Choroid plexus epithelial cell (primary cell): ENCODE results near the gene SLC25A12.
"Not testable (repeated sequence)": the region's sequence is repeated elsewhere in the genome, so short reads cannot be mapped to it uniquely, and the experiment has no call there.

Experiments
- DNase-seq: peaks from one replicate; pipeline ENCODE4 v3.0.0-alpha.2; 2010; ENCODE audit warnings: low read depth
- H3K4me3 ChIP-seq: 2 replicates; pipeline ENCODE4 v1.5.1; 2011; ENCODE audit warnings: low read depth, mild to moderate bottlenecking, control low read depth, low read length, moderate library complexity
- TF ChIP-seq, protein P1 (sequence below): conservative IDR thresholded peaks from 2 replicates; pipeline ENCODE4 v1.5.1; 2011; ENCODE audit warnings: low read depth, mild to moderate bottlenecking, control low read depth, inconsistent platforms, low read length, moderate library complexity

The SLC25A12 gene

DNA sequence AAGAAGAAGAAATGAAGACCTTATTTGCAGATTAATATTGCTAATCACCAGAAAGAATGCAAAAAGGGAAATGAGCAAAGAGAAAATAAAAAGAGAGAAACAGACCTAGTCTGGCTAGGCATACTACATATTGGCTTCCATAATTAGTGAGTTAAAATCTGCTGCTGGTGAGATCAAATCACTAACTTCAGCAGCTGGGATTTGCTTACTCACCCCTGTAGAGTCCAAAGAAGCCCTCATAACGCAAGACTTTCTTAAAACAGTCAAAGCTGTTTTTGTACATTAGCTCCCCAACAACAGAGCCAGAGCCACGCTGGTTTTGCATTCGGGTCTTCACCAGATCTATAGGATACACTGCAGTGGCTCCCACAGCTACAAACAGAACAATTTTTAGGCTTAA is 80.9 kb downstream of the SLC25A12 start:
- no peak overlapping the region for H3K4me3 ChIP-seq
- TF ChIP-seq, protein P1, sequence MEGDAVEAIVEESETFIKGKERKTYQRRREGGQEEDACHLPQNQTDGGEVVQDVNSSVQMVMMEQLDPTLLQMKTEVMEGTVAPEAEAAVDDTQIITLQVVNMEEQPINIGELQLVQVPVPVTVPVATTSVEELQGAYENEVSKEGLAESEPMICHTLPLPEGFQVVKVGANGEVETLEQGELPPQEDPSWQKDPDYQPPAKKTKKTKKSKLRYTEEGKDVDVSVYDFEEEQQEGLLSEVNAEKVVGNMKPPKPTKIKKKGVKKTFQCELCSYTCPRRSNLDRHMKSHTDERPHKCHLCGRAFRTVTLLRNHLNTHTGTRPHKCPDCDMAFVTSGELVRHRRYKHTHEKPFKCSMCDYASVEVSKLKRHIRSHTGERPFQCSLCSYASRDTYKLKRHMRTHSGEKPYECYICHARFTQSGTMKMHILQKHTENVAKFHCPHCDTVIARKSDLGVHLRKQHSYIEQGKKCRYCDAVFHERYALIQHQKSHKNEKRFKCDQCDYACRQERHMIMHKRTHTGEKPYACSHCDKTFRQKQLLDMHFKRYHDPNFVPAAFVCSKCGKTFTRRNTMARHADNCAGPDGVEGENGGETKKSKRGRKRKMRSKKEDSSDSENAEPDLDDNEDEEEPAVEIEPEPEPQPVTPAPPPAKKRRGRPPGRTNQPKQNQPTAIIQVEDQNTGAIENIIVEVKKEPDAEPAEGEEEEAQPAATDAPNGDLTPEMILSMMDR = no peak
- no peak for DNase-seq

- TF ChIP-seq, protein P1 = peak; percentile 50
- no peak overlapping the region for H3K4me3 ChIP-seq
- peak; percentile 72 for DNase-seq
These were observed 82.8 kb downstream of the SLC25A12 start for GRCh38 chr2:171811245-171811628.

DNA sequence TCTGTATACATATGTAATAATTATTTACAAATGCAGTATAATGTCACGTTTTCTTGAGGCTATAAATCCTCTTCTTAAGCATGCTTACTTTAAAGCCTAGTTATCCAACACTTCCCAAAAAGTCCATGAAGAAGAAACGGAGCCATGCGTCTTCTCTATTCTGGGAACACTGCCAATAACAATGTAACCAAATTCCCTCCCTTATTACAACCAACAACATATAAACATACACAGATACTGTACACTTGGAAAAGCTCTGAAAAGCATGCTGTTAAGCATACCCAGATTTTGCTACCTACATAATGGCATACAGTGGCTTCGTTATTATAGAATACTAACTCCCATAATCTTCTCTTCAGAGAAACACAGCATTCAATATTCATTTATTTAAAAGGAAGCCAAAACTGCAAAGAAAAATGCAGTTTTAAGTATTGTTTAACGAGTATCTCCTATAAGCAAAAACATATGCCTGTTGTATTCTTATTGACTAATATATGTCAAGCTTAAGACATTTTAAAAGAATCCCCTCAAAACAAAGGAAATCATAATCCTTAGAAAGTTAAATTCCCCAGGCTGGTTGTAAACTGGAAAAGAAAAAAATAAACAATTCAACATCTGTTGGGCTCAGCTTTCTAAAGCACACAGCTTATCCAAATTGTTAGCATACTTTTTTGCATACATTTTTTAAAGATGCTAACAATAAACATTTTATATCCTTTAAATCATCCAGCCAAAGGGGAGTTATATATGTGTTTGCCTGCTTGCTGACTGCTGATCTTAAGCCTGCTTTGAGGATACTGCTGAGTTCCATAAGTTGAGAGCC is 83.4 kb downstream of the SLC25A12 start:
- peak; percentile 66 for DNase-seq

DNA sequence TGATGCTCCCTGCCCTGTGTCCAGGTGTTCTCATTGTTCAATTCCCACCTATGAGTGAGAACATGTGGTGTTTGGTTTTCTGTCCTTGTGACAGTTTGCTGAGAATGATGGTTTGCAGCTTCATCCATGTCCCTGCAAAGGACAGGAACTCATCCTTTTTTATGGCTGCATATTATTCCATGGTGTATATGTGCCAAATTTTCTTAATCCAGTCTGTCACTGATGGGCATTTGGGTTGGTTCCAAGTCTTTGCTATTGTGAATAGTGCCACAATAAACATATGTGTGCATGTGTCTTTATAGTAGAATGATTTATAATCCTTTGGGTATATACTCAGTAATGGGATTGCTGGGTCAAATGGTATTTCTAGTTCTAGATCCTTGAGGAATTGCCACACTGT is 85.2 kb downstream of the SLC25A12 start:
- DNase-seq, H3K4me3 ChIP-seq: not testable (repeated sequence)

More for the DNA sequence above, 83.4 kb downstream of the SLC25A12 start:
- no peak overlapping the region for H3K4me3 ChIP-seq
- TF ChIP-seq, protein P1 = no peak

DNA sequence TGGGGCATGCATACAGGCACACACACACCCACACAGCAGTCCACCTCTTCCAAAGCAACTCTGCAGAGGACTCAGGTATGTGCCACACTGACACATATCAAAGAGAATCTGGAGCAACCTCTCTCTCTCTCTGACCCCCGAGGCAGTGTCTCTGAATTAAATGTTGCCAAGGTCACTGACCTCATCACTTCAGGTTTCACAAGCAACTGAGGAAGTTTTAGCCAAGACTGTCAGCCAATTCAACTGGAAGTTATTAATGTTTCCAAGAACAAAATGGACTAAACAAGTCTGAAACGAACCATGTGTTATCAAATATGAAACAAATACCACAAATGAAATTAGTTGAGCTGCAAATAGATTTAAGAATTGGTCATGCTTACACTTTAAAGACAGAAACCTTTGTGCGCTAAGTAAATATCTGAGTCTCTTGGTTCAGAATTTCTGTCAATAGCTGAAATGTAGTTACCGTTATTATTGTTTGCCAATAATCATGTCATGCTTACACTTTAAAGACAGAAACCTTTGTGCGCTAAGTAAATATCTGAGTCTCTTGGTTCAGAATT is 86.1 kb downstream of the SLC25A12 start:
- H3K4me3 ChIP-seq = no peak overlapping the region
- no peak for DNase-seq
- TF ChIP-seq, protein P1 = no peak

DNA sequence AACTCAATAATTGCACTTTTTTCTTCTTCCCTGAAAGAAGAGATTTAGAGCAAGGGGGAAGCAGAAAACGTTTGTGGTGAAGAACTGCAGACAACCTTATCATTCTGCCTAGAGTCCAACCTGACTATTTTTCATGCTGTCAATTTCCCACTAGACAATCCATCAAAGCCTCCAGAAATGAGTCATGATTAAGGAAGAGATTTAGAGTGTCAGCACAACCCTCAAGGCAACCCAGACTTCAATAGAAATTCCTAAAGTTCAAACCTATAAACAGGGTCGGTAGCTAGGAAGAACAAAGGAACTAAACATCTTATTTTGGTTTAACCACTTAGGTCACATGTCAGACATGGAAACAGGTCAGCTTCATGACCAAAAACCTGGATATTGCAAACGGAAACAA is 86.9 kb downstream of the SLC25A12 start:
- no peak overlapping the region for H3K4me3 ChIP-seq
- TF ChIP-seq, protein P1 = no peak
- DNase-seq = no peak

DNA sequence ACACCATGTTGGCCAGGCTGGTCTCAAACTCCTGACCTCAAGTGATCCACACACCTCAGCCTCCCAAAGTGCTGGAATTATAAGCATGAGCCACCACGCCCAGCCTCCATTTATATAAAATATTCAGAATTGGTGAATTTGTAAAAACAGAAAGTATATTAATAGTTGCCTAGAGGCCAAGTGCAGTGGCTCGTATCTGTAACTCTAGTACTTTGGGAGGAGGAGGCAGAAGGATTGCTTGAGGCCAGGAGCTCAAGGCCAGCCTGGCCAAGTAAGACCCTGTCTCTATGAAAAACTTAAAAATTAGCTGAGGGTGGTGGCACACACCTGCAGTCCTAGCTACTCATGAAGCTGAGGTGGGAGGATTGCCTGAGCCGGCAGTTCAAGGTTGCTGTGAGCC is 89.6 kb downstream of the SLC25A12 start:
- TF ChIP-seq, protein P1 = no peak
- no peak overlapping the region for H3K4me3 ChIP-seq
- no peak for DNase-seq
